NCI-H2227 treated with DMSO at 0.1 percent for 48 hours (cell line): ENCODE data around the gene DRC1.
"Not testable (repeated sequence)": the region's sequence is repeated elsewhere in the genome, so short reads cannot be mapped to it uniquely, and the experiment has no call there.

Experiments used
- DNase-seq: peaks from one replicate; lab custom pipeline; 2025; lab: John Stamatoyannopoulos, UW

Gene DRC1

DNA sequence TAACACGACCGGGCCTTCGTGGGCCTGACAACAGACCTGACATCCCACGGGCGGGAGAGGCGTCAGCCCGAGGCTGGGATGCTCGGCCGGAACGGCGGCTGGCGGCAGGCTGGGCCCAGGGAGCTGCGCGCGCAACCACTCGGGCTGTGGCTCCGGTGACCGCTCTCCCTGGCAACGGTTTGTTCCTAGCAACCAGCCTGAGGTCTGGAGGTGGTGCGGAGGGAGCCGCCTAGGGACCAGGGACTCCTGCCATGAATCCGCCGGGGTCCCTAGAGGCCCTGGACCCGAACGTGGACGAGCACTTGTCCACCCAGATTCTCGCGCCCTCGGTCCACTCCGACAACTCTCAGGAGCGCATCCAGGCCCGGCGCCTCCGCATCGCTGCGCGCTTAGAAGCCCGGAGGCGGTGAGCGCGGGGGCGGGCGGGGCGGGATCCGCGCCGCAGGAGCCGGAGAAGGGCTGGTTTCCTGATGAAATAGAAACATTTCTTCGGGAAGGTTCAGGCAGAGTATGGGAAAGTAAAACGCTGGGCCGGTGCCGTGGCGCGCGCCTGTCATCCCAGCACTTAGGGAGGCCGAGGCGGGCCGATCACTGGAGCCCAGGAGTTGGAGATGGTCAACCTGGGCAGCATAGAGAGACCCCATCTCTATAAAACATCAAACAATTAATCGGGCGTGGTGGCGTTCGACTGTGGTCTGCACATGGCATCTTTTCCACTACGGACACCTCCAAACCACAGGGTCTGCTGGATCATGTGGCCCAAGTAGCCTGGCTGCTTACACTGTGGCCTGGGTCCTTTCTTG lies at the start of gene DRC1:
Gene DRC1, plus strand, starts transcription at position 182 of the 803 bp plus-strand sequence. Its CDS starts 70 bp downstream, at position 252.
- peak; percentile 90 for DNase-seq

DNA sequence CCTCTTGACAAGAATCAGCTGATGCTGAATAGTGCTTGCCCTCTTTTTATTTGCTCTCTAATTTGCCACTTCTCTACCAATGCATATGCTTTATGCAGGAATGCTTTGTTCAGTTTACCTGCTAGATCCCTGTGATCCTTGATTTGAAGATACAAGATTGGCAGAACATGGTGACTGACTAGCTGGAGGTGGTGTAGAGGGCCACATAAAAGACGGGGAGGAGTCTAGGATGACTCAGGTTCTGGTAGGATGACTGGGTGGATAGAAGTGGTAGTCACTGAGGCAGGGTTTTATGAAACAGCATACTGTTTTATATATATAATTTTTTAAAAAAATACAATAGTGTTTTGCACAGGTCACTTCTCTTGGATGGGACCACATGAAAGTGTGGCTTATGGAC lies 48.8 kb upstream of the DRC1 start:
- no peak for DNase-seq

DNA sequence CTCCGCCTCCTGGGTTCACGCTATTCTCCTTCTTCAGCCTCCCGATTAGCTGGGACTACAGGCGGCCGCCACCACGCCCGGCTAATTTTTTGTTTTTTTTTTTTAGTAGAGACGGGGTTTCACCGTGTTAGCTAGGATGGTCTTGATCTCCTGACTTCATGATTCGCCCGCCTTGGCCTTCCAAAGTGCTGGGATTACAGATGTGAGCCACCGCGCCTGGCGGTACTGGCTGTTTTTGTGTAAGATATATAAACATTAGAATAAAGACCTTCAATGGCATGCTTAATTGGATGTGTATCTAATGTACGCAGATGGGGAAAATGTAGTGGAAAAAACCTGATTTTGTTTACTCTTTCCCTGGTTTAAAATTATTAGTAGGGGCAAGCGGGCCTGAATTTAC lies 47.3 kb upstream of the DRC1 start:
- not testable (repeated sequence) for DNase-seq

GRCh38 chr2:26355038-26355995 lies 46.4 kb upstream of the DRC1 start:
- DNase-seq: no peak

DNA sequence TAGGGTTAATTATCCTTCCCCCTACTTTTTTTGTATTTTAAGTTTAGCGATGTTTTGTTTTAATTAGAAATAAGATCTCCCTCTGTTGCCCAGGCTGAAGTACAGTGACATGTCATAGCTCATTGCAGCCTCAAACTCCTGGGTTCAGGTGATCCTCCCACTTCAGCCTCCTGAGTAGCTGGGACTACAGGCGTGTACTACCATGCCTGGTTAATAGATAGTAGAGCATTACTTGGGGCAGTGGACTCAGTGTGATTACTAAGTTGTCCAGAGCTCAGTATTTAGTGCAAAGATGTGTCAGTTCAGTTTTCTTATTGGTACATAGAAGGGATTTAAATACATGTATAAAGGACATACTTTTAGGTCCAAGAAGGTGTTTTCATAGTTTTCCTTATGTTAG lies 45.6 kb upstream of the DRC1 start:
- no peak for DNase-seq

GRCh38 chr2:26356771-26357170 lies 44.9 kb upstream of the DRC1 start:
- DNase-seq: no peak

DNA sequence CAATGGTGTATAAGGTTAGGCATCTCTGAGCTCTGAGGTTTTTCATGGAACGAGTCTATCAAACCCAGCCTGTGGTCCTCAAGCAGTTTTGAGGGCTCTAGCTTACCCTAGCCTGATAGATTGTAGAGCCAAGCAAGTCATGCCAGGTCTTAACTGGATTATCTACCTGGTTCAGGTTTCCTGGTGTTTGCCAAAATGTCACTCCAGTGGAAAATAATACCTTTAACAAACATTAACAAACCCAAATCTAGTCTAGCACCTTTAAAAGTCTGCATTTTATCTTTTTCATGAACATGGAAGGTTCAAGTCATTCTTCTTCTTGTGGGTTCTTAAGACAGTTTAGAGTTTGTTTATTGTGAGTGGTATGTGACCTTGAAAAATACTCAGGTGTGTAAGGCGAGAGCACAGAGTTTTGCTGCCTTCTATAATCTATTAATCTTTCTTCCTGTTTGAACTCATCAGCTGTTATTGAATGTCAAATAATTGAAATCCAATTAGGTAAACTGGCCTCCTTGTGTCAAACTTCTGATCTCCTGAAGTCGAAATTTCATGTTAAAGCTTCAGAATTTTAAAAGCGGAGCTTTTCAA lies 41.7 kb upstream of the DRC1 start:
- DNase-seq: no peak

GRCh38 chr2:26363323-26363722 lies 38.4 kb upstream of the DRC1 start:
- DNase-seq: no peak

DNA sequence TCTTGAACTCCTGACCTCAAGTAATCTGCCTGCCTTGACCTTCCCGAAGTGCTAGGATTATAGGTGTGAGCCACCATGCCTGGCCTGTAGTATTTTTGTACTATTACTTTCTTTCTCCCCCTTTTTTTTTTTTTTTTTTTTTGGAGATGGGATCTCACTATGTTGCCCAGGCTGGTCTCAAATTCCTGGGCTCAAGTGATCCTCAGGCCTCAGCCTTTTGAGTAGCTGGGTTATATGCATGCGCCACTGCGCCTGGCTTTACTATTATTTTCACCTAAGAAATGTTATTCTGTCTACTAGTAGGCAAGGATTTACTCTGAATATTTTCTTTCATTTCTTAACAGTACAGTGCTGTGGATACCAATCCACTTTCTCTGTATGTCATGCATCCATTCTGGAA lies 37.8 kb upstream of the DRC1 start:
- no peak for DNase-seq

GRCh38 chr2:26364669-26365068 lies 37.1 kb upstream of the DRC1 start:
- no peak for DNase-seq

GRCh38 chr2:26366957-26367356 lies 34.8 kb upstream of the DRC1 start:
- no peak for DNase-seq

- not testable (repeated sequence) for DNase-seq
Observed at GRCh38 chr2:26369664-26370063, 32.1 kb upstream of the DRC1 start.

- not testable (repeated sequence) for DNase-seq
Observed at GRCh38 chr2:26370909-26371308, 30.8 kb upstream of the DRC1 start.

DNA sequence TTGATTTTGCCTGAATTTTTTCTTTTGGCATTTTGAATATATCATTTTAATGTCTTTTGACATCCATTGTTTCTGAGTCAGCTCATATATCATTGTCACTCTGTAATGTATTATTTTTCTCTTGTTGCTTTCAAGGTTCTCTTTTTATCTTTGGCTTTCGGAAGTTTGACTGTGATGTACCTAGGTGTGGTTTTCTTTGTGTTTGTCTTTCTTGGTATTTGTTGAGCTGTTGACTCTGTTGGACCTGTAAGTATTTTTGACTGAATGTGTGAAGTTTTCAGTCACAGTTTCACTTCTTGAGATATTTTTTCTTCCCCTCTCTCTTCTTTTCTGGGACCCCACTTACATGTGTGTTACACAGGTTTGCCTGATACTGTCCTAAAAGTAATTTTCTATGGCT lies 24.9 kb upstream of the DRC1 start:
- no peak for DNase-seq

GRCh38 chr2:26380281-26380680 lies 21.4 kb upstream of the DRC1 start:
- DNase-seq: no peak

- no peak for DNase-seq
Observed at GRCh38 chr2:26382564-26382963, 19.2 kb upstream of the DRC1 start.

DNA sequence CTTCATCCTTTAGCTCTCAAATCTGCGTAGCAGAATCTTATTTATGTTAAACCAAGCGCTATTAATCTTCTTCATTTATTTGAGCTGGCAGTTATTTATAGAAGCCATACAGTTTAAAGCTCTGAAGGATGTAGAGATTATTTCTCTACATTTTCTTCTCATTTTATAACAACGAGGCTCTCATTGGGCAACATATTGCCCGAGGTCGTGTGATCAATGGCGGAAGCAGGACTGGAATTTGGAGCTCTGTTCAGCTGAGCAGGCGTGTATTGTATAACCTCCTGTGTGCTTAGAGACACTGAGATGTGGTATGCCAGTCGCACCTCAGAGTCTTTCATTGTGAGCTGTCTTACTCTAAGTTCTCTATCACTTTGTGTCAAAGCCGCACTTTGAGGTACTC lies 17.5 kb upstream of the DRC1 start:
- DNase-seq: no peak

- DNase-seq: no peak
Observed at GRCh38 chr2:26384597-26384996, 17.1 kb upstream of the DRC1 start.

DNA sequence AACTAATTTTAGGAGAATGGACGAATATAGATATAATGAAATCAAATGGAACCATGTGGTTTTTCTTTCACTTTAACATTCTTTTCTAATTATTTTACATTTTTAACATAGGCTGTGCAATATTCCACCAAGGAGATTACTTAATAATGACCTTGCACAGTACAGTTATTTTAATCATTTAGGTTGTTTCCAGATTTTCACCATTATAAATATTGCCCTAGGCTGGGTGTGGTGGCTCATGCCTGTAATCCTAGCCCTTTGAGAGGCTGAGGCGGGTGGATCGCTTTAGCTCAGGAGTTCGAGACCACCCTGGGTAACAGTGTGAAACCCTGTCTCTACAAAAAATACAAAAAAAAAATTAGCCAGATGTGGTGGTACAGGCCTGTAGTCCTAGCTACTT lies 14.5 kb upstream of the DRC1 start:
- no peak for DNase-seq

DNA sequence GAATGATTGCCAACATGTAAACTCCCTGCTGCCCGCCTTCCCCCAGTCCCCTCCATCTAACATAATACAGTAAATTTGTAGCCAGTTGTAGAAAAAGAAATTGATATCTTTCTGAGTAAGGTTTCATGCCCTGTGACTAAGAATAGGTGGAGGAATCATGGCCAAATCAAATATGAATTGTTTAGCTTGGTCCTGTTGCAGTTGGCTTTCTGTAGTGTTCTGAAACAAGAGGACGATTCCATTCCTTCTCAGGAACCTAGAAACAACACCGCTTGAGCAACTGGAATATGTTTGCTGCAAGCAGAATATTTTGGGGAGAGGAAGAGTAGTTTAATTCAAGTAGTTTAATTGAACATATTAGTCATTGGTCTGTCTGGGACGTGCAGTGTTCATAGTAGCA lies 7.0 kb upstream of the DRC1 start:
- DNase-seq: no peak

- peak; percentile 22 for DNase-seq
Observed at GRCh38 chr2:26395394-26395793, 6.3 kb upstream of the DRC1 start.

GRCh38 chr2:26396734-26397298 lies 4.9 kb upstream of the DRC1 start:
- DNase-seq: no peak
